GM12864 (cell line): ENCODE measurements around the gene PAK5.

Source experiments
- DNase-seq: peaks from one replicate; pipeline ENCODE4 v3.0.0-alpha.2; 2011; ENCODE audit warnings: low read depth
- H3K4me3 ChIP-seq: 2 replicates; pipeline ENCODE4 v1.5.1; 2011; ENCODE audit warnings: mild to moderate bottlenecking, low read depth, low read length, control low read depth
- CTCF ChIP-seq: IDR thresholded peaks from 2 replicates; pipeline ENCODE4 v1.5.1; 2011; ENCODE audit warnings: low read depth, mild to moderate bottlenecking, moderate library complexity, low read length, control low read depth, inconsistent platforms; ENCODE audit errors: missing control alignments

Gene PAK5

DNA sequence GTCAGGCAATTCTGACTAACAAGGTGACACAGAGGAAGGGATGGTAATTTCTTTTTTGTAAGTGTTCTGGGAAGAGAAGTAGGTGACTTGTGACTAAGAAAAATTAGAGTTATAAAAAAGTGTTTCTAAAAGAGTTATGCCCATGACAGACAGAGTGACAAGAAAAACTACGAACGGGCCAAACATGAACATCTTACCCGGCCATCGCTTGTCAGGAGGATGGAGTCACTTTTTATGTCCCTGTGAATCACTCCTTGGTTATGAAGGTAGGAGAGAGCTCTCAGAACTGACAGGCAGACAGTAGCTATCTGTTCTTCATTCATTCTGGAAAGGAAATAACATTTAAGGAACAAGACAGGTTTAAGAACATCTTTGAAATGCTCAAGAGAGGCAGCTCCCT is 281.5 kb downstream of the PAK5 start:
- no peak for TF ChIP-seq CTCF
- H3K4me3 ChIP-seq = no peak overlapping the region
- no peak for DNase-seq

DNA sequence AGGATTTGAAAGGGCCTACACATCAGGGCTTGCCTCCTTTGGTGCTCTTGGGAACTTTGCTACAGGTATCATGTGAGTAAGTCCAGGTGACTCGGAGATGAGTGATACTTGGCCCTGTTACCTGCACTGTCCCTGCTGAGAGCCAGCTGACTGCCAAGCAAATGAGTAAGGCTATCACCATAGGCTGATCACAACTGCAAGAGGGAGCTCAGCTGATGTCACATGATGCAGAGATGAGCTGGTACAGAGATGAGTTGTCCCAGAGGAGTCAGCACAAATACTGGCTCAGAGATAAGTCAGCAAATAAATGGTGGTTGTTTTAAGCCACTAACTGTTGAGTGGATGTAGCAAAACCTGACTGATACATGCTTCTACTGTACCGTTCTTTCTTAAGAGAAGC is 283.1 kb downstream of the PAK5 start:
- peak; percentile 8 for DNase-seq
- TF ChIP-seq CTCF = no peak
- H3K4me3 ChIP-seq = no peak overlapping the region

GRCh38 chr20:9551808-9552550 is 286.9 kb downstream of the PAK5 start:
- TF ChIP-seq CTCF = no peak
- DNase-seq = no peak
- H3K4me3 ChIP-seq = no peak overlapping the region

DNA sequence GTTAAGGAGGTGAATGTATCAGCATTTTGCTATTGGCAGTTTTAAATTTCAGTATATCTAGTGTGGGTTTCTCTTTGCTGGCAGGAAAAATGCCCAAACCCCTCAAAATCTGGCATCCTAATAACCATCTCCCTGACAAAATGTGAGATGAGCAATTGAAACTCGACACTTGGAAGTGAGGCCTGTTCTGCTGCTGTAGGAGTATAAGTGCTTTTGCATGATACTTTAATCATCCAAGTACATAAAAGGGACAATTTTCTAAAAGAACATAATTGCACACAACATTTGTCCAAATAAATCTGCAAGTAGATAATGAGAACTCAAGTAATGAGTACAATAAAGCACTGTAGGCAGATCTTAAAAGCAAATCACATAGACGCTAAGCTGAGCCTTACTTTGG is 288.0 kb downstream of the PAK5 start:
- TF ChIP-seq CTCF = no peak
- DNase-seq = no peak
- H3K4me3 ChIP-seq = no peak overlapping the region

DNA sequence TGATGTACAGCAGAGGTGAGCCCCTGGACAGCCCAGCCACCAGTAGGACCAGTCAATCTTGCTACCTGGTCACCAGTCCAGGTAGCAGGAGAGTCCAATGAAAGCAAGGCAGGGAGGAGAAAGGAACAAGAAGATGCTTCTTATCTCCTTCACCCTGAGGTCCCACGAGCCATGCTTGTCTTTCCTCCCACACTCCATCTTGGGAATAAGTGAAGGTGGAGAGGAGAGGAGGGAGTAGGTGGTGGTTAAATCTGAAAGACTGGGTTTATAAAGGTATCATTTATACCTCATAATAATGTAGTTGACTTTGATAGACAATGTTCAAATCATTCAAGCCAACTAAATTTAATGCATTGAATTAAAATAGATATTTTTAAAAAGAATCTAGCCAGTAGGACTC is 288.6 kb downstream of the PAK5 start:
- DNase-seq = no peak
- no peak for TF ChIP-seq CTCF
- H3K4me3 ChIP-seq = no peak overlapping the region

DNA sequence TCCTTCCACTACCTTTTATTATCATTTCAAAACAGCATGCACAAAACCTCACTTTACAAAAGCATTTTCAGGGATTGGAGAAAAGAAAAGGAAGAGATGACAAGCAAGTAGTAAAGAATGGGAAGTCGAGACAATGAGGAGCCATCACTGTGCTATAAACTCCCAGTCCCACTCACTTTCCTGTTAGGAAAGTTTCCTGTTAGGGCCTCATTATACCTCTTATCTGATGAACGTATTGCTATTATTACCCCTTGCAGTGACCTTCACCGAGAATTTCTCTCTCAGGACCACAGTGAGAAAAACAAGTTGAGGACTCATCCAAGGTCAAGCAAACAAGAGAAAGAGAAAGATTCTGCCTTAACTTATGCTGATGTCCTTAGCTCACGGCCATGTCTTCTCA is 295.7 kb downstream of the PAK5 start:
- TF ChIP-seq CTCF = no peak
- H3K4me3 ChIP-seq = no peak overlapping the region
- DNase-seq = no peak

DNA sequence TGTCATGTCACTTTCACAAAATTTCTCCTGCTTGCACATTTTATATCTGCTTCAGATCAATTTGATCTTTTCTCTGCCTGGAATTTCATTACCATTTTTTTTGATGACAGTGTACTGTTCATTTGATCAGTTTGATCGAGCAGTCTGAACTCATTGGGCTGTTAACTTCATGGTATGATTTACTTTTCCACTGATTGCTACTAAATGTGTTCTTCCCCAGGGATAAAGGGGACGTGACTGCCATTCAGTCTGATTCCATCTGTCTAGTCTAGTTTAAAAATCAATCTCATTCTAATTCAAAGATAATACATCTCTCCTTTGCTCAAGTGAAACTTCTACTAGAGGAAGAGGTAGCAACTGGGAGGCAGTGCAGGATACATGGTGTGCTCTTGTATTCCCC is 303.4 kb downstream of the PAK5 start:
- no peak for DNase-seq
- TF ChIP-seq CTCF = no peak
- no peak overlapping the region for H3K4me3 ChIP-seq
